NB4 (cell line): ENCODE data around the gene SUCLG2.

Experiments
- POLR2A ChIP-seq: IDR thresholded peaks from 2 replicates; pipeline ENCODE4 v1.6.1; 2011; ENCODE audit warnings: mild to moderate bottlenecking; ENCODE audit not compliant: insufficient read length; ENCODE audit errors: extremely low read depth
- TF ChIP-seq, protein P1 (sequence below): IDR thresholded peaks from one replicate; pipeline ENCODE4 v1.5.1; 2012; ENCODE audit warnings: low read depth, low read length

- TF ChIP-seq, protein P1, sequence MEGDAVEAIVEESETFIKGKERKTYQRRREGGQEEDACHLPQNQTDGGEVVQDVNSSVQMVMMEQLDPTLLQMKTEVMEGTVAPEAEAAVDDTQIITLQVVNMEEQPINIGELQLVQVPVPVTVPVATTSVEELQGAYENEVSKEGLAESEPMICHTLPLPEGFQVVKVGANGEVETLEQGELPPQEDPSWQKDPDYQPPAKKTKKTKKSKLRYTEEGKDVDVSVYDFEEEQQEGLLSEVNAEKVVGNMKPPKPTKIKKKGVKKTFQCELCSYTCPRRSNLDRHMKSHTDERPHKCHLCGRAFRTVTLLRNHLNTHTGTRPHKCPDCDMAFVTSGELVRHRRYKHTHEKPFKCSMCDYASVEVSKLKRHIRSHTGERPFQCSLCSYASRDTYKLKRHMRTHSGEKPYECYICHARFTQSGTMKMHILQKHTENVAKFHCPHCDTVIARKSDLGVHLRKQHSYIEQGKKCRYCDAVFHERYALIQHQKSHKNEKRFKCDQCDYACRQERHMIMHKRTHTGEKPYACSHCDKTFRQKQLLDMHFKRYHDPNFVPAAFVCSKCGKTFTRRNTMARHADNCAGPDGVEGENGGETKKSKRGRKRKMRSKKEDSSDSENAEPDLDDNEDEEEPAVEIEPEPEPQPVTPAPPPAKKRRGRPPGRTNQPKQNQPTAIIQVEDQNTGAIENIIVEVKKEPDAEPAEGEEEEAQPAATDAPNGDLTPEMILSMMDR: no peak
- no peak for TF ChIP-seq POLR2A
Observed at GRCh38 chr3:67419779-67420178, 234.6 kb downstream of the SUCLG2 start.
